Endodermal cell (in vitro differentiated cells): Measurements from ENCODE around the gene SRPRA. TPM values are rescaled to one million over a fixed set of nuclear protein-coding genes. Genes with fewer than 3 reads are reported as not detected.

Experiments used
- DNase-seq: peaks from one replicate; pipeline ENCODE4 v3.0.0-alpha.2; 2017
- H3K27ac ChIP-seq: 2 replicates; pipeline ENCODE4 v1.5.1; 2013; ENCODE audit warnings: mild to moderate bottlenecking, low read depth, low read length, moderate library complexity
- H3K27me3 ChIP-seq: 2 replicates; pipeline ENCODE4 v1.6.1; 2013; ENCODE audit warnings: mild to moderate bottlenecking, low read length, moderate library complexity; ENCODE audit not compliant: insufficient read depth, control insufficient read depth, poor library complexity, severe bottlenecking
- H3K36me3 ChIP-seq: 2 replicates; pipeline ENCODE4 v1.7.0; 2013; ENCODE audit warnings: mild to moderate bottlenecking, low read length, moderate library complexity; ENCODE audit not compliant: control insufficient read depth, insufficient read depth
- H3K4me1 ChIP-seq: one replicate; pipeline ENCODE4 v1.7.0; 2013; ENCODE audit warnings: low read length; ENCODE audit not compliant: control insufficient read depth, insufficient read depth
- H3K4me3 ChIP-seq: 2 replicates; pipeline ENCODE4 v1.5.1; 2013; ENCODE audit warnings: mild to moderate bottlenecking, low read length, moderate library complexity
- H3K9ac ChIP-seq: 2 replicates; pipeline ENCODE4 v1.6.1; 2013; ENCODE audit warnings: mild to moderate bottlenecking, low read length, moderate library complexity; ENCODE audit not compliant: poor library complexity, severe bottlenecking; ENCODE audit errors: extremely low read depth
- H3K9me3 ChIP-seq: 2 replicates; pipeline ENCODE4 v1.6.1; 2013; ENCODE audit warnings: mild to moderate bottlenecking, low read length, moderate library complexity; ENCODE audit not compliant: control insufficient read depth
- H3K27ac Mint-ChIP-seq: 2 replicates; pipeline ENCODE4 v1.8.0; 2020; ENCODE audit warnings: mixed read lengths
- H3K27me3 Mint-ChIP-seq: 2 replicates; pipeline ENCODE4 v1.8.0; 2021; ENCODE audit warnings: mild to moderate bottlenecking, mixed read lengths; ENCODE audit not compliant: insufficient read depth
- H3K36me3 Mint-ChIP-seq: 2 replicates; pipeline ENCODE4 v1.8.0; 2020; ENCODE audit warnings: low read depth, mixed read lengths
- H3K4me1 Mint-ChIP-seq: 2 replicates; pipeline ENCODE4 v1.8.0; 2020; ENCODE audit warnings: mixed read lengths
- H3K4me3 Mint-ChIP-seq: 2 replicates; pipeline ENCODE4 v1.8.0; 2020; ENCODE audit warnings: mild to moderate bottlenecking, moderate library complexity, mixed read lengths
- H3K9me3 Mint-ChIP-seq: 2 replicates; pipeline ENCODE4 v1.8.0; 2020; ENCODE audit warnings: mild to moderate bottlenecking, mixed read lengths
- WGBS, 2 experiments: methylation state at CpG; one replicate each; pipeline versions ENCODE4 v1.1.5 to v1.1.7; 2013; ENCODE audit warnings: missing lambda C conversion rate in 2 of 2, mixed read lengths in 1 of 2; ENCODE audit not compliant: insufficient coverage in 1 of 2, insufficient read length in 1 of 2; 5-methylcytosine and 5-hydroxymethylcytosine counted together
- total RNA-seq, 2 donors: library from RNA; stranded (reverse); fragmentation: NEBNext Ultra II Directional in 1 of 2; extraction: Animal tissue kit (Norgen Biotek cat#: 25700) in 1 of 2; gene quantifications; 2 replicates in 1 of 2; 3 replicates in 1 of 2; pipeline ENCODE4 v1.2.1, GENCODE V29; 2021
- TF ChIP-seq, protein P1 (sequence below): fragments of 200-600 bp; sonication (generic); conservative IDR thresholded peaks from 2 replicates; pipeline ENCODE4 v1.5.0; 2021; ENCODE audit warnings: antibody characterized with exemption, mild to moderate bottlenecking

The SRPRA gene
- total RNA-seq, 2 donors from 2014 or later, result 68.4 to 79.2 TPM

DNA sequence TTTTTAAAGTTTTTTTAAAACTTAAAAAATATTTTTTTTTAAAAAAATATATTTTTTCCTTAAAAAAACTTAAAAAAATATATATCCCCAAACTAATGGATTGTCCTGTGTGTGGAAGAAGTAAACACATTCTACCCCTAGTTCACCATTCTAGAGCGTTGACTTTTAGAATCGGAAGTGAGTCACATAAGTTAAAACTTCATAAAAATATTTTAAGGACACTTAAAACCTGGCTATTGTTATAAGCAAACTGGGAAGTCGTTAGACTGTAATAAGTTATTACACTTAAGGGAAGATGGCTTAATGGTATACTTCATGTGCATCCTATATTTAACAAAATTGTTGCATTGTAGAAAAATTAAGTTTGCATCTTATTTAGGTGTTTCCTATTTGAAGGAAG, 36.0 kb downstream of the SRPRA start:
- Mint-ChIP-seq H3K27me3 (no peaks in the 10 kb centered on the region), H3K4me3 (no peak overlapping the region), H3K27ac (no peak overlapping the region), H3K36me3 (peaks cover 29% of the 10 kb centered on the region), H3K4me1 (peaks cover 2% of the 10 kb centered on the region), H3K9me3 (no peaks in the 10 kb centered on the region)
- no peaks in the 10 kb centered on the region for H3K4me1 ChIP-seq
- H3K9ac ChIP-seq, result no peak overlapping the region
- TF ChIP-seq, protein P1, sequence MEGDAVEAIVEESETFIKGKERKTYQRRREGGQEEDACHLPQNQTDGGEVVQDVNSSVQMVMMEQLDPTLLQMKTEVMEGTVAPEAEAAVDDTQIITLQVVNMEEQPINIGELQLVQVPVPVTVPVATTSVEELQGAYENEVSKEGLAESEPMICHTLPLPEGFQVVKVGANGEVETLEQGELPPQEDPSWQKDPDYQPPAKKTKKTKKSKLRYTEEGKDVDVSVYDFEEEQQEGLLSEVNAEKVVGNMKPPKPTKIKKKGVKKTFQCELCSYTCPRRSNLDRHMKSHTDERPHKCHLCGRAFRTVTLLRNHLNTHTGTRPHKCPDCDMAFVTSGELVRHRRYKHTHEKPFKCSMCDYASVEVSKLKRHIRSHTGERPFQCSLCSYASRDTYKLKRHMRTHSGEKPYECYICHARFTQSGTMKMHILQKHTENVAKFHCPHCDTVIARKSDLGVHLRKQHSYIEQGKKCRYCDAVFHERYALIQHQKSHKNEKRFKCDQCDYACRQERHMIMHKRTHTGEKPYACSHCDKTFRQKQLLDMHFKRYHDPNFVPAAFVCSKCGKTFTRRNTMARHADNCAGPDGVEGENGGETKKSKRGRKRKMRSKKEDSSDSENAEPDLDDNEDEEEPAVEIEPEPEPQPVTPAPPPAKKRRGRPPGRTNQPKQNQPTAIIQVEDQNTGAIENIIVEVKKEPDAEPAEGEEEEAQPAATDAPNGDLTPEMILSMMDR, result no peak
- no peaks in the 10 kb centered on the region for H3K9me3 ChIP-seq
- no peak overlapping the region for H3K4me3 ChIP-seq
- H3K27ac ChIP-seq, result no peak overlapping the region
- H3K36me3 ChIP-seq, result peaks cover 29% of the 10 kb centered on the region
- no peak for DNase-seq
- H3K27me3 ChIP-seq, result no peaks in the 10 kb centered on the region
- 100% methylated on average over 3 of the region's 3 CpGs for WGBS, 2 experiments

DNA sequence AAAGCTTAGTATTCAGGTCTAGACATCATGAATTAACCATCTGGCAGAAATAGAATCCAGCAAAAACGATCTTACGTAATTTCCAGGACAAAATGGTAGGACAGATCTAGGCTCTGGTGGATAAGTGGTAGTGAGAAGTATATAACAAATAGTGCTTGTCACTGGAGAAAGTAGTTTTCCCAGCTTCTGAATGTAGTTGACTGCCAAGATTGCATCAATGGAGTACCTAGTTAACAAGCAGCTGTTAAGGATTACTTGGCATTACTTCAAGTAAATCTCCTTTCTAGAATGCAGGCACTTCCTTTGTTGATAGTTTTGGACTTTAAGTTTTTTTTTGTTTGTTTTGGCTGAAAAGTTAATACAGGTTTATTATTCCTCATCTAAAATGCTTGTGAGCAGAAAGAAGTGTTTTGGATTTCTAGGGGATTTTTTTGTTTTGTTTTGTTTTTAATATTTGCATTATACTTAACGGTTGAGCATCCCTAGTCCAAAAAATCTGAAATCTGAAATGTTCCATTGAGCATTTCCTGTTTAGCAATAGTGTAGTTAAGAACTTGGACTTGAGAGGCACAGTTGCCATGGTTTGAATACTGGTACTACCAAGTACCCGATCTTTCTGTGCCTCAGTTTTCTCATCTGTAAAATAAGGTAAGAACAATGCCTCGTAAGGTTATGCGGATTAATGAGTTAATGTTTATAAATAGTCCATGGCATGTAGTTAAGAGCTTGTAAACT, 36.8 kb downstream of the SRPRA start:
- Mint-ChIP-seq H3K4me1 (peaks cover 2% of the 10 kb centered on the region), H3K36me3 (peaks cover 31% of the 10 kb centered on the region), H3K4me3 (no peak overlapping the region), H3K9me3 (no peaks in the 10 kb centered on the region), H3K27me3 (no peaks in the 10 kb centered on the region), H3K27ac (no peak overlapping the region)
- no peaks in the 10 kb centered on the region for H3K9me3 ChIP-seq
- H3K27me3 ChIP-seq, result no peaks in the 10 kb centered on the region
- H3K9ac ChIP-seq, result no peak overlapping the region
- TF ChIP-seq, protein P1, result no peak
- 95 to 97% methylated on average over 3 to 6 of the region's 6 CpGs for WGBS, 2 experiments
- H3K36me3 ChIP-seq, result peaks cover 29% of the 10 kb centered on the region
- H3K4me3 ChIP-seq, result no peak overlapping the region
- no peak for DNase-seq
- H3K4me1 ChIP-seq, result no peaks in the 10 kb centered on the region
- no peak overlapping the region for H3K27ac ChIP-seq

DNA sequence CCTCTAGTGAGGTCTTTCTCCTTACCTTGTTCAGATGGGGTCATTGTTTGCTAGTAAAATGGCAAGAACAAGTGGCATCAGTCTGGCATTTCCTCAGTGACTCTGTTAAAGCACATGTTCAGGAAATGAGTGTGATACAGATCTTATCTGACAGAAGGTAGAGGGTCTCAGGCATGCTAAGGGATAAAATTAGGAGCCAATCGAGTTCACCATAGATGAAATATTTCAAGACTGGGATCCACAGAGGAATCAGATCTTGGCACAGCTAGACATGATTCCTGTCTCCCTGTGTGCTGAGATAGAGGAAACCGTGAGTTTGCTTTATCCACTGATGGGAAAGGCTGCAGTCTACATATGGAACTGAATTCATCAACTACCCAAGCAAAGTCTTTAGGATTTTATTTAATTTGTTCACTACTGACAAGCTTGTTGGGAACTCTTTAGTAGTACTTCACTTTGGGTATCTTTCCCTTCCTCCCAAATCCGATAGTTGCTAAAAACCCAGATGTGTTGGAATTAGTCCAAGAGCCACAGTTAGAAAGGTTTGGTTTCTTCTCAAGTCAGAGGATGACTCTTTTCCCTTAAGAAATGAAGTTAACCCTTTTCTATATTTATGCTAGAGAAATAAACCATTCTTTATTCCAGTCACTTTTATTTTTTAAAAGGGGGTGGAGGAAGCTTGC, 38.7 kb downstream of the SRPRA start:
- Mint-ChIP-seq H3K4me1 (peaks cover 2% of the 10 kb centered on the region), H3K27ac (no peak overlapping the region), H3K4me3 (no peak overlapping the region), H3K9me3 (peaks cover 13% of the 10 kb centered on the region), H3K27me3 (no peaks in the 10 kb centered on the region), H3K36me3 (peaks cover 29% of the 10 kb centered on the region)
- H3K36me3 ChIP-seq, result peaks cover 17% of the 10 kb centered on the region
- H3K4me1 ChIP-seq, result no peaks in the 10 kb centered on the region
- no peak overlapping the region for H3K4me3 ChIP-seq
- 94 to 100% methylated on average over 1 to 3 of the region's 3 CpGs for WGBS, 2 experiments
- TF ChIP-seq, protein P1, result no peak
- no peak overlapping the region for H3K9ac ChIP-seq
- no peak overlapping the region for H3K27ac ChIP-seq
- no peak for DNase-seq
- H3K9me3 ChIP-seq, result peaks cover 10% of the 10 kb centered on the region
- no peaks in the 10 kb centered on the region for H3K27me3 ChIP-seq
